HepG2 (cell line): Measurements from ENCODE around the gene DLG5.

ENCODE experiments used
- CTCF ChIP-seq: sonication (generic); formaldehyde crosslinking; IDR thresholded peaks from 2 replicates; pipeline ENCODE4 v1.5.0; 2020; ENCODE audit warnings: mild to moderate bottlenecking, missing genetic modification reagents, moderate library complexity
- EZH2 ChIP-seq: conservative IDR thresholded peaks from 2 replicates; pipeline ENCODE4 v1.6.1; 2012; ENCODE audit warnings: mild to moderate bottlenecking, low read depth, low read length, moderate library complexity
- PHF5A ChIP-seq: IDR thresholded peaks from one replicate; pipeline ENCODE4 v1.6.1; 2018; ENCODE audit warnings: low read depth, missing genetic modification reagents; ENCODE audit not compliant: unreplicated experiment
- POLR2AphosphoS5 ChIP-seq: IDR thresholded peaks from 2 replicates; pipeline ENCODE4 v1.6.1; 2012; ENCODE audit warnings: low read depth, low read length
- SOX5 ChIP-seq: IDR thresholded peaks from 2 replicates; pipeline ENCODE4 v1.6.1; 2016; ENCODE audit warnings: borderline replicate concordance
- STAT6 ChIP-seq: sonication (generic); formaldehyde crosslinking; IDR thresholded peaks from 2 replicates; pipeline ENCODE4 v1.4.0; 2020; ENCODE audit warnings: missing genetic modification reagents, mild to moderate bottlenecking, borderline replicate concordance
- USF2 ChIP-seq, 2 experiments: sonication (generic) in 1 of 2; formaldehyde crosslinking in 1 of 2; IDR thresholded peaks; 2 replicates each; pipeline versions ENCODE4 v1.5.1 to v1.6.1; 2011 to 2020; ENCODE audit warnings: borderline replicate concordance in 1 of 2, low read depth in 1 of 2, low read length in 1 of 2, mild to moderate bottlenecking in 1 of 2, missing genetic modification reagents in 1 of 2, moderate library complexity in 1 of 2
- ZFP82 ChIP-seq: sonication (generic); formaldehyde crosslinking; IDR thresholded peaks from 2 replicates; pipeline ENCODE4 v1.5.1; 2020; ENCODE audit warnings: mild to moderate bottlenecking, missing genetic modification reagents, borderline replicate concordance
- ZKSCAN5 ChIP-seq: sonication (generic); formaldehyde crosslinking; IDR thresholded peaks from 2 replicates; pipeline ENCODE4 v1.5.1; 2020; ENCODE audit warnings: mild to moderate bottlenecking, missing genetic modification reagents
- ZNF253 ChIP-seq: sonication (generic); formaldehyde crosslinking; IDR thresholded peaks from 2 replicates; pipeline ENCODE4 v1.8.0; 2022; ENCODE audit warnings: mild to moderate bottlenecking, missing genetic modification reagents, borderline replicate concordance
- ZNF546 ChIP-seq: sonication (generic); formaldehyde crosslinking; conservative IDR thresholded peaks from 2 replicates; pipeline ENCODE4 v1.8.1; 2023; ENCODE audit warnings: mild to moderate bottlenecking, missing genetic modification reagents
- TF ChIP-seq, protein P1 (sequence below): sonication (generic); formaldehyde crosslinking; IDR thresholded peaks from 2 replicates; pipeline ENCODE4 v1.4.0; 2020; ENCODE audit warnings: missing genetic modification reagents, mild to moderate bottlenecking, borderline replicate concordance

DNA sequence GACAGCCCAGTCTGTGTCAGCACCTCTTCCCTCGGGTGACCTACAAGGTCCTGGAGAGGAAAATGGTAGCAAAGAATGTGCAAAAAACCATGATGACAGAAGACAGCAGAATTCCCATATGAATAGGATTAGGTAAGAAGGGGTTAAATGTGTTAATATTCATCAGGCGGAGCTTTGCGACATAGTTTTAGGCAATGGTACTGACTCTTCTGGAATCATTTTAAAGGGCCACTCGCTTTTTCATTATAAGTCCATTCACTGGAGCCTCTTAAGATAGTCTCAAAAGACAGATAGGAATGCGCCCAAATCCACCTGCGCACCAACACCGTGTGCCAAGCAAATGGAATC, 38.2 kb downstream of the DLG5 start:
- TF ChIP-seq CTCF (no peak), ZKSCAN5 (CRISPR knock-in tag) (no peak), STAT6 (CRISPR knock-in tag) (no peak), ZFP82 (CRISPR knock-in tag) (no peak), USF2 (IDR thresholded peaks at IDR 0.05; ENCODE audit: low read depth, low read length) (no peak), USF2 (CRISPR knock-in tag; IDR thresholded peaks at IDR 0.05; ENCODE audit: borderline replicate concordance) (no peak), SOX5 (CRISPR knock-in tag) (no peak), ZNF253 (CRISPR knock-in tag) (no peak), PHF5A (no peak), POLR2AphosphoS5 (no peak), ZNF546 (CRISPR knock-in tag) (no peak), EZH2 (no peak)
- TF ChIP-seq, protein P1, sequence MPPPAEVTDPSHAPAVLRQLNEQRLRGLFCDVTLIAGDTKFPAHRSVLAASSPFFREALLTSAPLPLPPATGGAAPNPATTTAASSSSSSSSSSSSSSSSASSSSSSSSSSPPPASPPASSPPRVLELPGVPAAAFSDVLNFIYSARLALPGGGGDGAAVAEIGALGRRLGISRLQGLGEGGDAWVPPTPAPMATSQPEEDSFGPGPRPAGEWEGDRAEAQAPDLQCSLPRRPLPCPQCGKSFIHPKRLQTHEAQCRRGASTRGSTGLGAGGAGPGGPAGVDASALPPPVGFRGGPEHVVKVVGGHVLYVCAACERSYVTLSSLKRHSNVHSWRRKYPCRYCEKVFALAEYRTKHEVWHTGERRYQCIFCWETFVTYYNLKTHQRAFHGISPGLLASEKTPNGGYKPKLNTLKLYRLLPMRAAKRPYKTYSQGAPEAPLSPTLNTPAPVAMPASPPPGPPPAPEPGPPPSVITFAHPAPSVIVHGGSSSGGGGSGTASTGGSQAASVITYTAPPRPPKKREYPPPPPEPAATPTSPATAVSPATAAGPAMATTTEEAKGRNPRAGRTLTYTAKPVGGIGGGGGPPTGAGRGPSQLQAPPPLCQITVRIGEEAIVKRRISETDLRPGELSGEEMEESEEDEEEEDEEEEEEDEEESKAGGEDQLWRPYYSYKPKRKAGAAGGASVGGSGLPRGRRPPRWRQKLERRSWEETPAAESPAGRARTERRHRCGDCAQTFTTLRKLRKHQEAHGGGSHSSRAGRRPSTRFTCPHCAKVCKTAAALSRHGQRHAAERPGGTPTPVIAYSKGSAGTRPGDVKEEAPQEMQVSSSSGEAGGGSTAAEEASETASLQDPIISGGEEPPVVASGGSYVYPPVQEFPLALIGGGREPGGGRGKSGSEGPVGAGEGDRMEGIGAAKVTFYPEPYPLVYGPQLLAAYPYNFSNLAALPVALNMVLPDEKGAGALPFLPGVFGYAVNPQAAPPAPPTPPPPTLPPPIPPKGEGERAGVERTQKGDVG (CRISPR knock-in tag) = no peak
